B cell (primary cell): ENCODE data around the gene BCOR. TPM values are rescaled to one million over a fixed set of nuclear protein-coding genes. Genes with fewer than 3 reads are reported as not detected.
A peak's percentile ranks its signal among the peaks of the same experiment; 100 is the strongest.

Experiments used
- ATAC-seq: fragments of 200-7000 bp; cut with Tn5 transposase; one replicate; pipeline ENCODE4 v1.10.0; 2021; ENCODE audit warnings: low read depth, mild to moderate bottlenecking, moderate number of reproducible peaks, moderate library complexity
- CTCF ChIA-PET: fragments of 350-600 bp; sonication (Branson Sonifier 250); formaldehyde crosslinking; loops from one replicate; lab custom pipeline; 2021; ENCODE audit warnings: antibody characterized with exemption, inconsistent platforms; lab: Charles Lee
- POLR2A ChIA-PET: fragments of 350-600 bp; sonication (Branson Sonifier 250); formaldehyde crosslinking; loops from one replicate; lab custom pipeline; 2021; ENCODE audit warnings: antibody characterized with exemption; lab: Charles Lee
- DNase-seq: peaks from one replicate; pipeline ENCODE4 v3.0.0; 2013
- H2AFZ ChIP-seq: 2 replicates; pipeline ENCODE4 v1.6.1; 2012; ENCODE audit warnings: mild to moderate bottlenecking, low read depth, low read length; ENCODE audit not compliant: insufficient read depth, poor library complexity, severe bottlenecking
- H3K27ac ChIP-seq, 2 donors: 1 replicate in 1 of 2; 2 replicates in 1 of 2; pipeline ENCODE4 v1.5.1; 2012 to 2013; ENCODE audit warnings: low read length in 2 of 2, mild to moderate bottlenecking in 2 of 2, moderate library complexity in 1 of 2
- H3K27me3 ChIP-seq, 4 experiments: fragments of 200-600 bp in 1 of 4; sonication (generic) in 1 of 4; replicated peaks in 1 of 4; 1 replicate in 2 of 4; 2 replicates in 2 of 4; pipeline versions ENCODE4 v1.6.1 to v1.7.0; 2013 to 2016; ENCODE audit warnings: low read length in 3 of 4, mild to moderate bottlenecking in 2 of 4, mixed read lengths in 1 of 4, moderate library complexity in 1 of 4; ENCODE audit not compliant: insufficient read depth in 4 of 4, control insufficient read depth in 3 of 4; ENCODE audit errors: control extremely low read depth in 1 of 4
- H3K36me3 ChIP-seq, 2 experiments: replicated peaks in 1 of 2; 1 replicate in 1 of 2; 2 replicates in 1 of 2; pipeline versions ENCODE4 v1.6.1 to v1.7.1; 2013; ENCODE audit warnings: low read length in 1 of 2; ENCODE audit not compliant: insufficient read depth in 2 of 2, control insufficient read depth in 1 of 2; ENCODE audit errors: control extremely low read depth in 1 of 2, extremely low read depth in 1 of 2
- H3K4me1 ChIP-seq, 2 donors: fragments of 200-600 bp in 1 of 2; sonication (generic) in 1 of 2; 1 replicate in 1 of 2; 2 replicates in 1 of 2; pipeline versions ENCODE4 v1.5.1 to v1.6.1; 2013 to 2017; ENCODE audit warnings: low read length in 2 of 2; ENCODE audit not compliant: control insufficient read depth in 2 of 2, insufficient read depth in 2 of 2
- H3K4me2 ChIP-seq: replicated peaks from 2 replicates; pipeline ENCODE3; 2012; ENCODE audit warnings: mild to moderate bottlenecking, low read depth, low read length; ENCODE audit not compliant: poor library complexity, severe bottlenecking
- H3K4me3 ChIP-seq, 5 experiments: fragments of 200-600 bp in 1 of 5; sonication (generic) in 1 of 5; 1 replicate in 3 of 5; 2 replicates in 2 of 5; pipeline versions ENCODE4 v1.5.1 to v1.7.0; 2011 to 2016; ENCODE audit warnings: low read length in 4 of 5, mild to moderate bottlenecking in 4 of 5, low read depth in 2 of 5, control low read depth in 1 of 5, moderate library complexity in 1 of 5; ENCODE audit not compliant: insufficient read depth in 1 of 5; ENCODE audit errors: control extremely low read depth in 1 of 5, extremely low read depth in 1 of 5
- H3K79me2 ChIP-seq: fragments of 200-600 bp; sonication (generic); one replicate; pipeline ENCODE4 v1.6.0; 2016; ENCODE audit warnings: low read length; ENCODE audit not compliant: control insufficient read depth, insufficient read depth
- H3K9ac ChIP-seq: fragments of 200-600 bp; sonication (generic); 2 replicates; pipeline ENCODE4 v1.6.1; 2017; ENCODE audit warnings: mild to moderate bottlenecking, low read length, moderate library complexity
- H3K9me3 ChIP-seq, 3 donors: one replicate each; pipeline versions ENCODE4 v1.6.1 to v1.7.1; 2013; ENCODE audit warnings: low read length in 2 of 3; ENCODE audit not compliant: control insufficient read depth in 2 of 3, insufficient read depth in 1 of 3; ENCODE audit errors: control extremely low read depth in 1 of 3
- H4K20me1 ChIP-seq: 2 replicates; pipeline ENCODE4 v1.6.0; 2012; ENCODE audit warnings: mild to moderate bottlenecking, low read length; ENCODE audit not compliant: insufficient read depth, control insufficient read depth, poor library complexity, severe bottlenecking
- H3K27ac Mint-ChIP-seq: one replicate; pipeline ENCODE4 v1.8.0; 2021; ENCODE audit warnings: mixed read lengths
- H3K27me3 Mint-ChIP-seq: one replicate; pipeline ENCODE4 v1.8.0; 2021; ENCODE audit warnings: mixed read lengths
- H3K4me1 Mint-ChIP-seq: one replicate; pipeline ENCODE4 v1.8.0; 2021; ENCODE audit warnings: mixed read lengths
- H3K4me3 Mint-ChIP-seq: one replicate; pipeline ENCODE4 v1.8.0; 2021; ENCODE audit warnings: mixed read lengths
- H3K9me3 Mint-ChIP-seq: one replicate; pipeline ENCODE4 v1.8.0; 2022; ENCODE audit warnings: mixed read lengths; ENCODE audit not compliant: insufficient read depth
- EZH2 ChIP-seq: IDR thresholded peaks from 2 replicates; pipeline ENCODE4 v1.6.1; 2012; ENCODE audit warnings: borderline replicate concordance, low read depth, mild to moderate bottlenecking, moderate library complexity, low read length; ENCODE audit not compliant: insufficient read depth, poor library complexity, severe bottlenecking
- WGBS: methylation state at CpG from one replicate; pipeline ENCODE4 v1.1.5; 2013; ENCODE audit warnings: missing lambda C conversion rate; ENCODE audit not compliant: insufficient coverage; 5-methylcytosine and 5-hydroxymethylcytosine counted together
- intact Hi-C: fragments of 100-400 bp; cut with micrococcal nuclease; formaldehyde crosslinking; loops from one replicate; pipeline ENCODE4 v1.10.0; 2022
- polyA plus RNA-seq: library from polyadenylated mRNA; depleted of rRNA; stranded (reverse); fragments of >200 nt; gene quantifications from 2 replicates; pipeline ENCODE4 v1.2.3, GENCODE V29; 2012
- total RNA-seq, 2 donors: library from RNA; stranded (reverse); fragments of 120-200 nt in 1 of 2; gene quantifications; 1 replicate in 1 of 2; 2 replicates in 1 of 2; pipeline versions ENCODE4 v1.2.3 to v1.2.4, GENCODE V29; 2013 to 2022
- TF ChIP-seq, protein P1 (sequence below): fragments of 200-600 bp; IDR thresholded peaks from one replicate; pipeline ENCODE4 v1.8.0; 2022; ENCODE audit warnings: antibody characterized with exemption, mild to moderate bottlenecking

Gene BCOR
- total and polyA plus RNA-seq, 2 donors (not counting 1 experiment from before 2014, with no cell fraction given), result 19.0 to 65.3 TPM

DNA sequence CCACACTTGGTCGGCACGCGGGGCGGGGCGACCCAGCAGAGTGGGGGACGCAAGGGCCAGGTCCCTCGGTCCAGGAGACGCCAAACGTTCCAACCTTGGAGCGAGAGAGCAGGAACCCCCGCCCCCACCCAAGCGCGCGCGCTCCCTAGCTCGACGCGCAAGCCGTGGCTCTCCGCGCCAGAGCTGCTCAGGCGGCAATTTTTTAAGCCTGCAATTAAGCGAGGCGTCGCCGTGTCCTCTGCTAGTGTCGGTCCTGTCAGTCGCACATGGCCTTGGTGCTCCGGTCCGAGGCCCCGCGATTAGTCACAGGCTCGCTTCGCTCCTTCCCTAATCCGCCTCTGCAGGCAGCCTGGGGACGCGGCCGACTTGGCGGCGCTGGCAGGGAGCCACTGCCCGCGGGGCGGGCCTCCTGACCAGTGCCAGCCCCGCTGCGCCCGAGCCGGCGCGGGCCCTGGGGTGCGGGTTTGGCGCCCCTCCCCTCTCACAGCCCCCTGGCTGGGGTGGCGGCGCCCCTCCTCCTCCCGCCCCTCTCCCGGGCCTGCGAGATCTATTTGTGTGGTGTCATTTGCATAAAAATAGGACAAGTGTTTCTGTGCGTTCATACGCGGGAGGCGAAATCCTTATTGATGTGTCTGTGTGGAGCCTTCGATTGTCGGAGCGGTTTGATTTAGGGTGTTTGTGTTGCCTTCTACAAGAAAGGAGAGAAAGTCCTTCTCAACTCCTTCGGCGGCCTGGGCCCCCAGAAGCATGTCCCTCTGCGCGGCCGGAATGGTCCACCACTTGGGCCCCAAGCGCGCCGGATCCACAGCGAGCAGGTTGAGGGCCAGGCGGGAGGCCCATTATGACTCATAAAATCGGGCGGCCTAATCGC is 9.8 kb upstream of the BCOR start:
- no peaks in the 10 kb centered on the region for H3K9me3 ChIP-seq
- TF ChIP-seq, protein P1, sequence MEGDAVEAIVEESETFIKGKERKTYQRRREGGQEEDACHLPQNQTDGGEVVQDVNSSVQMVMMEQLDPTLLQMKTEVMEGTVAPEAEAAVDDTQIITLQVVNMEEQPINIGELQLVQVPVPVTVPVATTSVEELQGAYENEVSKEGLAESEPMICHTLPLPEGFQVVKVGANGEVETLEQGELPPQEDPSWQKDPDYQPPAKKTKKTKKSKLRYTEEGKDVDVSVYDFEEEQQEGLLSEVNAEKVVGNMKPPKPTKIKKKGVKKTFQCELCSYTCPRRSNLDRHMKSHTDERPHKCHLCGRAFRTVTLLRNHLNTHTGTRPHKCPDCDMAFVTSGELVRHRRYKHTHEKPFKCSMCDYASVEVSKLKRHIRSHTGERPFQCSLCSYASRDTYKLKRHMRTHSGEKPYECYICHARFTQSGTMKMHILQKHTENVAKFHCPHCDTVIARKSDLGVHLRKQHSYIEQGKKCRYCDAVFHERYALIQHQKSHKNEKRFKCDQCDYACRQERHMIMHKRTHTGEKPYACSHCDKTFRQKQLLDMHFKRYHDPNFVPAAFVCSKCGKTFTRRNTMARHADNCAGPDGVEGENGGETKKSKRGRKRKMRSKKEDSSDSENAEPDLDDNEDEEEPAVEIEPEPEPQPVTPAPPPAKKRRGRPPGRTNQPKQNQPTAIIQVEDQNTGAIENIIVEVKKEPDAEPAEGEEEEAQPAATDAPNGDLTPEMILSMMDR, result no peak
- TF ChIP-seq EZH2, result no peak
- peaks cover 0 to 7% (median 0%) of the 10 kb centered on the region in 4 experiments for H3K27me3 ChIP-seq
- peak; percentile 11 for ATAC-seq
- ChIA-PET CTCF (interaction anchor here (0.9 kb wide), 1 partner anchor 59 kb away, joined by 3 read pairs; no protein-coding TSS in a partner anchor), POLR2A (interaction anchor here (0.6 to 1.8 kb wide), 3 partner anchors 9 to 43 kb away, joined by 4 to 9 read pairs (median 6); partner anchors contain the start of gene BCOR)
- H3K4me2 ChIP-seq, result peak overlapping the region; percentile 94
- Mint-ChIP-seq H3K4me3 (peak overlapping the region; percentile 87), H3K9me3 (no peaks in the 10 kb centered on the region), H3K4me1 (peaks cover 17% of the 10 kb centered on the region), H3K27ac (peak overlapping the region; percentile 63), H3K27me3 (no peaks in the 10 kb centered on the region)
- 16% methylated on average over 43 of the region's 76 CpGs for WGBS
- DNase-seq, result peak; percentile 53
- no peaks in the 10 kb centered on the region for H3K36me3 ChIP-seq
- peak overlapping the region; percentile 21 to 66 (median 55) for H3K4me3 ChIP-seq
- peak overlapping the region; percentile 23 for H2AFZ ChIP-seq
- no peak overlapping the region for H3K27ac ChIP-seq
- H3K79me2 ChIP-seq, result no peaks in the 10 kb centered on the region
- H3K4me1 ChIP-seq, result peaks cover 18 to 20% of the 10 kb centered on the region in 2 donors
- H4K20me1 ChIP-seq, result peaks cover 12% of the 10 kb centered on the region
- intact Hi-C loops, result no loop called here
- peak overlapping the region; percentile 67 for H3K9ac ChIP-seq
